NCI-H524 treated with DMSO at 0.1 percent for 48 hours (cell line): ENCODE measurements around the gene EFHC1.
"Not testable (repeated sequence)": the region's sequence is repeated elsewhere in the genome, so short reads cannot be mapped to it uniquely, and the experiment has no call there.

Experiments
- DNase-seq: peaks from one replicate; lab custom pipeline; 2025; lab: John Stamatoyannopoulos, UW

The EFHC1 gene

GRCh38 chr6:52419809-52420667 lies at the start of gene EFHC1:
Gene EFHC1 (plus strand): TSS chr6:52420342. CDS start chr6:52420411, 69 bp downstream.
- DNase-seq: peak; percentile 82

- no peak for DNase-seq
Observed at GRCh38 chr6:52371656-52372191, 48.4 kb upstream of the EFHC1 start.

GRCh38 chr6:52373151-52373690 lies 46.9 kb upstream of the EFHC1 start:
- no peak for DNase-seq

GRCh38 chr6:52374247-52374646 lies 45.9 kb upstream of the EFHC1 start:
- DNase-seq: no peak

- DNase-seq: no peak
Observed at GRCh38 chr6:52375780-52376556, 44.2 kb upstream of the EFHC1 start.

GRCh38 chr6:52376763-52377162 lies 43.4 kb upstream of the EFHC1 start:
- no peak for DNase-seq

- no peak for DNase-seq
Observed at GRCh38 chr6:52377538-52378221, 42.5 kb upstream of the EFHC1 start.

- no peak for DNase-seq
Observed at GRCh38 chr6:52381249-52381648, 38.9 kb upstream of the EFHC1 start.

- no peak for DNase-seq
Observed at GRCh38 chr6:52384145-52384766, 35.9 kb upstream of the EFHC1 start.

- DNase-seq: no peak
Observed at GRCh38 chr6:52385074-52385473, 35.1 kb upstream of the EFHC1 start.

- not testable (repeated sequence) for DNase-seq
Observed at GRCh38 chr6:52388119-52388518, 32.0 kb upstream of the EFHC1 start.

- no peak for DNase-seq
Observed at GRCh38 chr6:52388790-52389189, 31.4 kb upstream of the EFHC1 start.

- no peak for DNase-seq
Observed at GRCh38 chr6:52389264-52389625, 30.9 kb upstream of the EFHC1 start.

- DNase-seq: no peak
Observed at GRCh38 chr6:52389626-52390360, 30.3 kb upstream of the EFHC1 start.

- no peak for DNase-seq
Observed at GRCh38 chr6:52390361-52390727, 29.8 kb upstream of the EFHC1 start.

- DNase-seq: no peak
Observed at GRCh38 chr6:52391599-52391998, 28.5 kb upstream of the EFHC1 start.

- no peak for DNase-seq
Observed at GRCh38 chr6:52392944-52393343, 27.2 kb upstream of the EFHC1 start.

GRCh38 chr6:52393780-52394179 lies 26.4 kb upstream of the EFHC1 start:
- DNase-seq: no peak

- DNase-seq: no peak
Observed at GRCh38 chr6:52394251-52394666, 25.9 kb upstream of the EFHC1 start.

GRCh38 chr6:52395969-52396368 lies 24.2 kb upstream of the EFHC1 start:
- DNase-seq: no peak
